ENCODE data around the gene INAVA. TPM values are rescaled to one million over a fixed set of nuclear protein-coding genes. Genes with fewer than 3 reads are reported as not detected.
"Not testable (repeated sequence)": the region's sequence is repeated elsewhere in the genome, so short reads cannot be mapped to it uniquely, and the experiment has no call there.

Gene INAVA
- total RNA-seq, 2 donors from 2014 or later = not detected

DNA sequence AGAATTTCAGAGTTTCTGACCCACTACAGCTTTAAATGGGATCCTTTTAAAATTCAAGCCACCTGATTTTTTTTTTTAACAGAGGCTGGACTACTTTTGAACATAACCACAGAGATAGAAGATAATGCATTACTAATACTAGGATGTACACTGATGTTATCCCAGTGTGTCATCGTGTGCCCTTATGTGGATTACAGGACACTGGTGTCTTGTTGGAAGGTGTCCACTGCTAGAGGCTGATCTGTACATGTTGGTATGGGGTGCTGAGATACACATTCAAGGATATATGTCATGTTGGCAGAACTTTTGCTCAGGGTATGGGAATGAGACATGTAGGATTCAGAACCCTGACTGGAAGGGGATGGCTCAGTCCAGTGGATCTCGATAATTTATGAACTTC, 56.3 kb downstream of the INAVA start:
- Histone ChIP-seq H3K27me3 (no peaks in the 10 kb centered on the region), H3K4me3 (no peak overlapping the region), H3K36me3 (no peaks in the 10 kb centered on the region), H3K9me3 (peaks cover 0 to 10% of the 10 kb centered on the region in 2 donors), H3K4me1 (no peaks in the 10 kb centered on the region), H3K27ac (no peak overlapping the region)
- no peak for DNase-seq (ENCODE audit: low spot score)
- TF ChIP-seq CTCF (IDR thresholded peaks at IDR 0.05) = no peak

- TF ChIP-seq CTCF (IDR thresholded peaks at IDR 0.05) = no peak
- Histone ChIP-seq H3K4me3 (no peak overlapping the region), H3K27ac (no peak overlapping the region), H3K4me1 (no peaks in the 10 kb centered on the region), H3K9me3 (no peaks in the 10 kb centered on the region), H3K36me3 (no peaks in the 10 kb centered on the region), H3K27me3 (no peaks in the 10 kb centered on the region)
- DNase-seq (ENCODE audit: low spot score) = no peak
Measured at GRCh38 chr1:200954434-200954833, 59.7 kb downstream of the INAVA start.

DNA sequence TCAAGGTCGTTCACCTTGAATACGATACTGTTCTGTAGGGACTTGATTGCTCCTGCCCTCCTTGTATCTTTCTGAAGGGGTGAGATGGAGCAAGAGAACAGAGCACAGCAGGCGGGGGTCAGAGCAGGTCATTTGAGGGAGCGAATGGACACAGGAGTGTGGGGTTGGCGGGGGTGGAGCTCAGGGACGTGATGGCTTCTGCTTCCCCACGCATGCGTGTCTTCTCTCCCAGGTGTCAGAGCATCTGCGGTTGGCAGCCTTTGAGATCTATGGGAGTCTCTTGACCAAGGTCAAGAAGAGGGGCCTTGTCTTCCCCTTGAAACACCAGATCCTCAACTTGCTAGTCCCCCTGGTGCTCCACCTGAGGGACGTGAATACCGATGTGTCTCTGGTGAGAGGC, 63.9 kb downstream of the INAVA start:
- Histone ChIP-seq H3K27me3 (no peaks in the 10 kb centered on the region), H3K36me3 (no peaks in the 10 kb centered on the region), H3K4me3 (no peak overlapping the region), H3K27ac (no peak overlapping the region), H3K4me1 (no peaks in the 10 kb centered on the region), H3K9me3 (no peaks in the 10 kb centered on the region)
- no peak for DNase-seq (ENCODE audit: low spot score)
- TF ChIP-seq CTCF (IDR thresholded peaks at IDR 0.05) = no peak

DNA sequence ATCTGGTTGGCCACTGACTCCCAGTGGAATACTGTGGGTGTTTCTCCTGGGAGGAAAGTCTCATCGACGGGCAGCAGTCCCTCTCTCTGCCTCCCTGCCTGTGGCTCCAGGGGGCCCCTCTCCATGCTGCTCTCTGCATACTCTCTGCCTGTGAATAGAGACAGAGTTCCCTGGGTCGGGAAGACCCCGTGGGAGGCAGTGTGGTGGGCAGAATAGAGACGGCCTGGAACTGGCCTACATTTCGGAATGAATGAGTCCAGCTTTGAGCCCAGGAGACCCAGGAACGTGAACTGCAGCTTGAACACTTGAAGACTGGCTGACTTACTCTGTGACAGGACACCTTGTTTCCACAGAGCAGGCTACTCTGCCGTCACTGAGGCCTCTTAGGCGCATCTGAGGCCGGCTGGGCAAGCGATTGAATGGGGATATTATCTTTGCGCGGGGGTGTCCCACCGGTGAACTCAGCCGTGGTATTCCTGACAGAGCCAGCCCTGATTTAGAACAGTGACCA, 64.8 kb downstream of the INAVA start:
- Histone ChIP-seq H3K4me1 (no peaks in the 10 kb centered on the region), H3K27ac (no peak overlapping the region), H3K4me3 (no peak overlapping the region), H3K9me3 (no peaks in the 10 kb centered on the region), H3K27me3 (no peaks in the 10 kb centered on the region), H3K36me3 (no peaks in the 10 kb centered on the region)
- no peak for TF ChIP-seq CTCF (IDR thresholded peaks at IDR 0.05)
- no peak for DNase-seq (ENCODE audit: low spot score)

GRCh38 chr1:200960236-200960947, 65.7 kb downstream of the INAVA start:
- no peaks in the 10 kb centered on the region for H3K36me3 ChIP-seq
- no peak overlapping the region for H3K4me3 ChIP-seq
- no peaks in the 10 kb centered on the region for H3K27me3 ChIP-seq
- no peak for DNase-seq (ENCODE audit: low spot score)
- no peak overlapping the region for H3K27ac ChIP-seq
- TF ChIP-seq CTCF (IDR thresholded peaks at IDR 0.05) = no peak
- no peaks in the 10 kb centered on the region for H3K4me1 ChIP-seq
- H3K9me3 ChIP-seq = no peaks in the 10 kb centered on the region

DNA sequence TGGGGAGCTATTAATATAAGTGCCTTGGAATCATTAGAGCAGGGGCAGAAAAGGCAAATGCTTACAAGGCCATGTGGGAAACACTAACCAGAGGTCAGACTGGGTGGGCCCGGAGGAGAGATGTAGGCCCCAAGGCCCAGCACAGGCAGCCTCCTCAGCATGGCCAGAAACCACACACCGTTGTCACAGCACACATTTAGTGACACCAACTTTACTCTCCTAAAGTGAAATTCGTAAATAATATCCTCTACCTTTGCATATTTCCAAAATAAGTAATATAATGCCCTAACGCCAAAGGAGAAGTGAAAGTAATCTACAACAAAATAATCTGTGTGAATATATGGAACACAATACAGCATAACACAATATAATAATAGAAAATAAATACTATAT, 66.2 kb downstream of the INAVA start:
- no peak for DNase-seq (ENCODE audit: low spot score)
- Histone ChIP-seq H3K4me3 (no peak overlapping the region), H3K36me3 (no peaks in the 10 kb centered on the region), H3K27ac (no peak overlapping the region), H3K9me3 (no peaks in the 10 kb centered on the region), H3K4me1 (no peaks in the 10 kb centered on the region), H3K27me3 (no peaks in the 10 kb centered on the region)
- no peak for TF ChIP-seq CTCF (IDR thresholded peaks at IDR 0.05)

DNA sequence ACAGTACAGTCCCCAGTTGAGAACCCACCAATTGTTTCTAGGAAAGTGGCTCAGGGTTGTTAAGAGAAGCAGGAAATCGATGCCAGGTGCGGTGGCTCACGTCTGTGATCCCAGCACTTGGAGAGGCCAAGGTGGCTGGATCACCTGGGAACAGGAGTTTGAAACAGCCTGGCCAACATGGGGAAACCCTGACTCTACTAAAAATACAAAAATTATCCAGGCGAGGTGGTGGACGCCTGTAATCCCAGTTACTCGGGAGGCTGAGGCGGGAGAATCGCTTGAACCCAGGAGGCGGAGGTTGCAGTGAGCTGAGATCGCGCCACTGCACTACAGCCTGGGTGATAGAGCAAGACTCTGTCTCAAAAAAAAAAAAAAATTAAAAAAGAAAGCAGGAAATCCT, 67.5 kb downstream of the INAVA start:
- H3K36me3 ChIP-seq; H3K4me3 ChIP-seq; DNase-seq (ENCODE audit: low spot score); H3K9me3 ChIP-seq; H3K27ac ChIP-seq; H3K27me3 ChIP-seq; H3K4me1 ChIP-seq: not testable (repeated sequence)

Data from right atrium auricular region (tissue), 2 donors.